Esophagus squamous epithelium (tissue), 5 donors: ENCODE results near the gene SLC1A4. TPM values are rescaled to one million over a fixed set of nuclear protein-coding genes. Genes with fewer than 3 reads are reported as not detected.
"Not testable (repeated sequence)": the region's sequence is repeated elsewhere in the genome, so short reads cannot be mapped to it uniquely, and the experiment has no call there.

Experiments
- DNase-seq: peaks from one replicate; lab custom pipeline; 2025; lab: John Stamatoyannopoulos, UW
- H3K27ac ChIP-seq, 4 donors: fragments of 200-600 bp; sonication (generic); one replicate each; pipeline ENCODE4 v1.5.1; 2016 to 2019; ENCODE audit warnings: mild to moderate bottlenecking in 1 of 4
- H3K27me3 ChIP-seq, 4 donors: fragments of 200-600 bp; sonication (generic); 1 replicate in 3 of 4; 2 replicates in 1 of 4; pipeline versions ENCODE4 v1.5.1 to v1.6.0; 2017 to 2021; ENCODE audit warnings: antibody characterized with exemption in 1 of 4
- H3K36me3 ChIP-seq, 3 donors: fragments of 200-600 bp; sonication (generic); one replicate each; pipeline ENCODE4 v1.5.1; 2016 to 2019
- H3K4me1 ChIP-seq, 3 donors: fragments of 200-600 bp; sonication (generic); one replicate each; pipeline ENCODE4 v1.5.1; 2017 to 2019
- H3K4me3 ChIP-seq, 4 donors: fragments of 200-600 bp; sonication (generic); 1 replicate in 3 of 4; 2 replicates in 1 of 4; pipeline ENCODE4 v1.5.1; 2016 to 2019; ENCODE audit warnings: mild to moderate bottlenecking in 2 of 4, moderate library complexity in 1 of 4
- H3K9me3 ChIP-seq, 3 donors: fragments of 200-600 bp; sonication (generic); one replicate each; pipeline ENCODE4 v1.5.1; 2016 to 2019
- POLR2A ChIP-seq, 4 donors: fragments of 450-650 bp; IDR thresholded peaks; one replicate each; pipeline ENCODE4 v1.6.1; 2017; ENCODE audit warnings: antibody characterized with exemption in 4 of 4, mild to moderate bottlenecking in 4 of 4, moderate library complexity in 3 of 4
- WGBS, 2 donors: methylation state at CpG; one replicate each; pipeline ENCODE4 v1.1.5; 2018; 5-methylcytosine and 5-hydroxymethylcytosine counted together
- intact Hi-C: fragments of 100-400 bp; cut with DNase I; formaldehyde crosslinking; loops from one replicate; pipeline ENCODE4 v1.15.0; 2022
- total RNA-seq, 4 donors: library from RNA; depleted of rRNA; stranded (reverse); fragments of >200 nt; gene quantifications; one replicate each; pipeline ENCODE4 v1.1.0, GENCODE V29; 2016
- TF ChIP-seq, protein P1 (sequence below), 6 experiments: fragments of 450-650 bp in 4 of 6; fragments of 200-600 bp in 2 of 6; sonication (generic) in 2 of 6; IDR thresholded peaks; one replicate each; pipeline ENCODE4 v1.5.1; 2016 to 2019; ENCODE audit warnings: antibody characterized with exemption in 6 of 6, mild to moderate bottlenecking in 4 of 6, moderate library complexity in 4 of 6
- donor health status: DM: yes; HTN: yes; CAD: no.

Gene SLC1A4
- total RNA-seq, 4 donors from 2014 or later, result 12.8 to 28.1 (median 14.3) TPM

DNA sequence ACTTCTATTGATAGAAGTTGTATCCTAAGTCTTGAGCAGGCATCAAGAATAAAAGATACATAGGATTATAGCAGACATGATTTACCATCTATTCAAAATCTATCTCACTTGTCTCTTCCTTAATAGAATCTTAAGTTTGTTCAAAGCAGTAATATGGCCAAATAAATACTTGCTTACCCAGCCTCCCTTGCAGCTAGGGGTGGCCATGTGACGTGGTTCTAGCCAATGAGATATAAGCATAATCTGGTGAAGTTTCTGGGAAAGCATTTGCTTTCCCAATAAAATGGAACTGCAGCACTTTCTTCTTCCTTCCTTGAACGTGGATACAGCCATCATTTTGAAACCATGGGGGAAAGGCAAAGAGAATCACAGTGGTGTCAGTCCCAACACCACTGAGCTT is 33.7 kb upstream of the SLC1A4 start:
- H3K27ac ChIP-seq, result no peak overlapping the region
- intact Hi-C loops, result no loop called here
- H3K36me3 ChIP-seq, result no peaks in the 10 kb centered on the region
- peaks cover 0 to 28% (median 12%) of the 10 kb centered on the region in 3 donors for H3K4me1 ChIP-seq
- H3K9me3 ChIP-seq, result peaks cover 0 to 6% (median 0%) of the 10 kb centered on the region in 3 donors
- 84 to 92% methylated on average over 2 of the region's 2 CpGs for WGBS, 2 donors
- TF ChIP-seq POLR2A (IDR thresholded peaks at IDR 0.05), result no peak
- TF ChIP-seq, protein P1, sequence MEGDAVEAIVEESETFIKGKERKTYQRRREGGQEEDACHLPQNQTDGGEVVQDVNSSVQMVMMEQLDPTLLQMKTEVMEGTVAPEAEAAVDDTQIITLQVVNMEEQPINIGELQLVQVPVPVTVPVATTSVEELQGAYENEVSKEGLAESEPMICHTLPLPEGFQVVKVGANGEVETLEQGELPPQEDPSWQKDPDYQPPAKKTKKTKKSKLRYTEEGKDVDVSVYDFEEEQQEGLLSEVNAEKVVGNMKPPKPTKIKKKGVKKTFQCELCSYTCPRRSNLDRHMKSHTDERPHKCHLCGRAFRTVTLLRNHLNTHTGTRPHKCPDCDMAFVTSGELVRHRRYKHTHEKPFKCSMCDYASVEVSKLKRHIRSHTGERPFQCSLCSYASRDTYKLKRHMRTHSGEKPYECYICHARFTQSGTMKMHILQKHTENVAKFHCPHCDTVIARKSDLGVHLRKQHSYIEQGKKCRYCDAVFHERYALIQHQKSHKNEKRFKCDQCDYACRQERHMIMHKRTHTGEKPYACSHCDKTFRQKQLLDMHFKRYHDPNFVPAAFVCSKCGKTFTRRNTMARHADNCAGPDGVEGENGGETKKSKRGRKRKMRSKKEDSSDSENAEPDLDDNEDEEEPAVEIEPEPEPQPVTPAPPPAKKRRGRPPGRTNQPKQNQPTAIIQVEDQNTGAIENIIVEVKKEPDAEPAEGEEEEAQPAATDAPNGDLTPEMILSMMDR (IDR thresholded peaks at IDR 0.05), result no peak
- DNase-seq, result no peak
- peaks cover 0 to 44% (median 0%) of the 10 kb centered on the region in 4 donors for H3K27me3 ChIP-seq
- no peak overlapping the region for H3K4me3 ChIP-seq

DNA sequence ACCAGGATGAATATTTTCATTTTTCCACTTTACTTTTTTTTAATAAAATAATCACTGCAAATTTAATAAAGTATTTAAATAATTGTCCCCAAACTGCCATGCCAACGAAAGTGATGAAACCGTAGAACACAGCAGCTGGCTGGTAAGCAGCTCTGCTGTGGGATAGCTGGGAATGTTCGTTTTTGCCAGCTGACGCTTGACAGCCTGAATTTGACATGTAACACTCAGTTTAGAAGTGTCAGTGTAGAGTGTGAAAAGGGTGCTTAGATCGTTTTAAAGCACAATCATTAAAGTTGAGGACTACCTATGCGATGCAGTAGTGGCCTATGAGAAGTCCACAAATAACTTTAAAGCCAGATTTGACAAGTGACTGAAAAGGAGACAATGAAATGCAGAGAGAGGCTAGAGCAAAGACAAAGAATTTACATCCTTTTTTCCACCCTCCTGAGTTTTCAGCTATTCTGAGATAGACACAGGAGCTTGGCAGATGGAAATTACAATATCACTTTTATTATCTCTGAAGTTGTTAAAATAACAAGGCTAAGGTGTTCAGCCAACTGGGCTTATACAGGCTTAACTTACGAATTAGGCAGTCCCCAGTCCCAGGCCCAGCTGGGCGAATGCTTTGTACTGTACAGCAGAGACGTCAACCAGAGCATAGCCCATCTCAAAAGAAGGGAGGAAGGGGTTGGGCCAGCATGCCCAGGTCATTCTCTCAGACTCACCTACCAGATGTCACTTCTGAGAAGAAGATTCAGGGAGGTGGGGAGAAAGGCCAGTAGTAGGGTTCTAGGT is 31.9 kb upstream of the SLC1A4 start:
- H3K27ac ChIP-seq, result no peak overlapping the region
- no peak overlapping the region for H3K4me3 ChIP-seq
- H3K4me1 ChIP-seq, result peaks cover 0 to 10% (median 3%) of the 10 kb centered on the region in 3 donors
- no peak for DNase-seq
- H3K36me3 ChIP-seq, result no peaks in the 10 kb centered on the region
- TF ChIP-seq, protein P1 (IDR thresholded peaks at IDR 0.05), result no peak
- no peak for TF ChIP-seq POLR2A (IDR thresholded peaks at IDR 0.05)
- intact Hi-C loops, result no loop called here
- H3K9me3 ChIP-seq, result peaks cover 0 to 6% (median 0%) of the 10 kb centered on the region in 3 donors
- peaks cover 0 to 33% (median 0%) of the 10 kb centered on the region in 4 donors for H3K27me3 ChIP-seq
- 88 to 89% methylated on average over 9 of the region's 9 CpGs for WGBS, 2 donors

DNA sequence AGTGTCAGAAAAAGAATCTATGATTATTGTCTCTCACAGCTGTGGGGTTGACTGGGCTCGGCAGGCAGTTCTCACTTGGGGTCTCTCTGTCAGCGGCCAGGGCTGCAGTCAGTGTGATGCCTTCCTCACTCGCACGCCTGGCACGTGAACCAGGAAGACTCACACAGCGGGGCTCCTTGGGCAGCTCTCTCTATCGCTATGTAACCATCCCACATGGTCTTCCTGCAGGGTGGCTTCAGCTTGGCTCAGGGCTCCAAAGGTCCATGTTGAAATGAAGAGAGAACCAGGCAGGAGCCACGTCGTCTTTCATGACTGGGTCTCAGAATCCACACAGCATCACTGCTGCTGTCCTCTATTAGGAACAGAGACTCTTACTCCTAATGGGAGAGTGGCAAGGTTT is 30.6 kb upstream of the SLC1A4 start:
- Histone ChIP-seq H3K9me3 (peaks cover 0 to 6% (median 0%) of the 10 kb centered on the region in 3 donors), H3K27me3 (peaks cover 0 to 28% (median 0%) of the 10 kb centered on the region in 4 donors), H3K4me3 (no peak overlapping the region), H3K36me3 (no peaks in the 10 kb centered on the region), H3K27ac (no peak overlapping the region), H3K4me1 (peaks cover 0 to 10% (median 0%) of the 10 kb centered on the region in 3 donors)
- intact Hi-C loops, result no loop called here
- TF ChIP-seq, protein P1 (IDR thresholded peaks at IDR 0.05), result no peak
- no peak for TF ChIP-seq POLR2A (IDR thresholded peaks at IDR 0.05)
- 80 to 85% methylated on average over 4 to 6 of the region's 9 CpGs for WGBS, 2 donors
- no peak for DNase-seq

DNA sequence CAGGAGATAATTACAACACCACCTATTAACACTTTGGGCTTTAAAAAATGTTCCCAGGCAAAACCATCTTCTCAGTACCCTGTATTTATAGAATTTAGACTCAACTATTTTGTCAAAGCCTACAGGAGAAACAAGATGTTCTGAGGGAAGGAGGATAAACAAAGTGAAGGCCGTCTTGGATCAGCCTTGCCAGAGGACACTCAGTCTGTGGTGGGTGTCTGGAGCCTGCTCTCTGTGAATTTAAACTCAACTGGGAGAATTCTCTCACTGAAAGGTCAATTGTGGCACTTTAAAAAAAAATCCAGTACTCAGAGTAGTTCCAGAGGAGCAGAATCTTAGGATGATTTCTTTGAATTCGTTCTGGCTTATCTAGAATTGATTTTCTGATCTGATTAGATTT is 28.4 kb upstream of the SLC1A4 start:
- no peak overlapping the region for H3K27ac ChIP-seq
- H3K4me3 ChIP-seq, result no peak overlapping the region
- 58 to 72% methylated on average over 2 of the region's 2 CpGs for WGBS, 2 donors
- no peak for DNase-seq
- TF ChIP-seq POLR2A (IDR thresholded peaks at IDR 0.05), result no peak
- TF ChIP-seq, protein P1 (IDR thresholded peaks at IDR 0.05), result no peak
- no peaks in the 10 kb centered on the region for H3K36me3 ChIP-seq
- intact Hi-C loops, result no loop called here
- peaks cover 0 to 17% (median 0%) of the 10 kb centered on the region in 4 donors for H3K27me3 ChIP-seq
- H3K4me1 ChIP-seq, result peaks cover 0 to 10% (median 0%) of the 10 kb centered on the region in 3 donors
- no peaks in the 10 kb centered on the region for H3K9me3 ChIP-seq

DNA sequence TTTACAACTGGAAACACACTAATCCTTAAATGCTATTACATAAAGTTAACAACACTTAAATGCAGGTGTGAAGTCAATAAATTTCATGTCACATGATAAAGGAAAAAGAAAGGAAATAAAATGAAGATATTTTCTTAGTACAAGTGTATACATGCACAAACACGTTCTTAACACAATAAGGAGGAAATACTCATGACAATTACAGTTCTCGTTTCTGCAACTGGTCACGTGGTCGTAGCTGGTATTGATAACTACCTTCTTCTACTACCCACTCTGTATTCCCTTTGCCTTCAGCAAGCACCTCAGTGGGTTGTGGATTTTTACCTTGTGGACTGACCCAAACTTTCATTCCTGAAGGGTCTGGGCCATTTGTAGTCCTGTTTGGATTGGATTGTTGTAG is 26.1 kb upstream of the SLC1A4 start:
- intact Hi-C loops, H3K4me3 ChIP-seq, H3K9me3 ChIP-seq, H3K27ac ChIP-seq, H3K36me3 ChIP-seq, H3K27me3 ChIP-seq, DNase-seq: not testable (repeated sequence)
- peaks cover 0 to 10% (median 0%) of the 10 kb centered on the region in 3 donors for H3K4me1 ChIP-seq
- WGBS, 2 donors, result 40 to 47% methylated on average over 4 of the region's 4 CpGs
